ENCODE measurements around the gene PTPRD. TPM values are rescaled to one million over a fixed set of nuclear protein-coding genes. Genes with fewer than 3 reads are reported as not detected.

PTPRD gene
- total and polyA plus RNA-seq, 2 donors from 2014 or later, result 6.4 to 78.9 TPM

- no peak for DNase-seq
- H3K36me3 ChIP-seq (ENCODE audit: control insufficient read depth in 2 of 3, insufficient read depth in 3 of 3, low read length in 3 of 3), result no peaks in the 10 kb centered on the region
- no peak overlapping the region for H3K27ac ChIP-seq (ENCODE audit: low read depth in 2 of 2, low read length in 2 of 2)
- no peak for FAIRE-seq
- no peaks in the 10 kb centered on the region for H3K4me1 ChIP-seq (ENCODE audit: control insufficient read depth in 2 of 3, insufficient read depth in 2 of 3, low read depth in 1 of 3, low read length in 3 of 3)
- H3K4me3 ChIP-seq (ENCODE audit: low read length in 3 of 3), result no peak overlapping the region
- intact Hi-C loops (cut with DNase I), result no loop called here
- no peak overlapping the region for H3K9ac ChIP-seq (ENCODE audit: low read length in 3 of 3)
- no peaks in the 10 kb centered on the region for H3K27me3 ChIP-seq (ENCODE audit: control insufficient read depth, insufficient read depth, low read length)
- no peaks in the 10 kb centered on the region for H3K9me3 ChIP-seq (ENCODE audit: control insufficient read depth in 2 of 3, insufficient read depth in 1 of 3, low read length in 3 of 3)
- TF ChIP-seq CTCF (IDR thresholded peaks at IDR 0.05; ENCODE audit: borderline replicate concordance, extremely low read depth, insufficient read depth), result no peak
Measured at GRCh38 chr9:10146517-10147331, 466.1 kb downstream of the PTPRD start.

GRCh38 chr9:10144355-10144754 is 468.4 kb downstream of the PTPRD start:
- no peak for DNase-seq
- no peaks in the 10 kb centered on the region for H3K27me3 ChIP-seq (ENCODE audit: control insufficient read depth, insufficient read depth, low read length)
- H3K36me3 ChIP-seq (ENCODE audit: control insufficient read depth in 2 of 3, insufficient read depth in 3 of 3, low read length in 3 of 3), result no peaks in the 10 kb centered on the region
- TF ChIP-seq CTCF (IDR thresholded peaks at IDR 0.05; ENCODE audit: borderline replicate concordance, extremely low read depth, insufficient read depth), result no peak
- no peaks in the 10 kb centered on the region for H3K9me3 ChIP-seq (ENCODE audit: control insufficient read depth in 2 of 3, insufficient read depth in 1 of 3, low read length in 3 of 3)
- no peak overlapping the region for H3K27ac ChIP-seq (ENCODE audit: low read depth in 2 of 2, low read length in 2 of 2)
- intact Hi-C loops (cut with DNase I), result no loop called here
- no peak overlapping the region for H3K9ac ChIP-seq (ENCODE audit: low read length in 3 of 3)
- no peaks in the 10 kb centered on the region for H3K4me1 ChIP-seq (ENCODE audit: control insufficient read depth in 2 of 3, insufficient read depth in 2 of 3, low read depth in 1 of 3, low read length in 3 of 3)
- no peak for FAIRE-seq
- no peak overlapping the region for H3K4me3 ChIP-seq (ENCODE audit: low read length in 3 of 3)

GRCh38 chr9:10135553-10135952 is 477.2 kb downstream of the PTPRD start:
- Histone ChIP-seq H3K4me3 (ENCODE audit: low read length in 3 of 3) (no peak overlapping the region), H3K9ac (ENCODE audit: low read length in 3 of 3) (no peak overlapping the region), H3K9me3 (ENCODE audit: control insufficient read depth in 2 of 3, insufficient read depth in 1 of 3, low read length in 3 of 3) (no peaks in the 10 kb centered on the region), H3K27me3 (ENCODE audit: control insufficient read depth, insufficient read depth, low read length) (no peaks in the 10 kb centered on the region), H3K36me3 (ENCODE audit: control insufficient read depth in 2 of 3, insufficient read depth in 3 of 3, low read length in 3 of 3) (no peaks in the 10 kb centered on the region), H3K4me1 (ENCODE audit: control insufficient read depth in 2 of 3, insufficient read depth in 2 of 3, low read depth in 1 of 3, low read length in 3 of 3) (no peaks in the 10 kb centered on the region), H3K27ac (ENCODE audit: low read depth in 2 of 2, low read length in 2 of 2) (no peak overlapping the region)
- intact Hi-C loops (cut with DNase I), result no loop called here
- DNase-seq (no peak), FAIRE-seq (no peak)
- no peak for TF ChIP-seq CTCF (IDR thresholded peaks at IDR 0.05; ENCODE audit: borderline replicate concordance, extremely low read depth, insufficient read depth)

All from kidney (tissue), 14 donors.